H1 (cell line): ENCODE results near the gene SPTY2D1. TPM values are rescaled to one million over a fixed set of nuclear protein-coding genes. Genes with fewer than 3 reads are reported as not detected.

Experiments used
- TAF7 ChIP-seq: optimal IDR thresholded peaks from 2 replicates; pipeline ENCODE3; 2011; ENCODE audit warnings: low read depth, mild to moderate bottlenecking, inconsistent platforms, low read length, moderate library complexity, borderline replicate concordance
- polyA plus RNA-seq, 7 experiments: library from polyadenylated mRNA; depleted of rRNA in 3 of 7; stranded (reverse) in 5 of 7; unstranded in 2 of 7; fragments of >200 nt in 5 of 7; fragments of 200-250 nt in 2 of 7; gene quantifications; 1 replicate in 5 of 7; 2 replicates in 1 of 7; 4 replicates in 1 of 7; pipeline versions ENCODE4 v1.2.1 to v1.2.3, GENCODE V29; 2011 to 2013; ENCODE audit warnings: missing spikeins in 2 of 7, mixed read lengths in 2 of 7
- total RNA-seq: library from RNA; stranded (reverse); fragmentation: NEBNext Ultra II Directional; extraction: Animal tissue kit (Norgen Biotek cat#: 25700); gene quantifications from 2 replicates; pipeline ENCODE4 v1.2.1, GENCODE V29; 2021

SPTY2D1 gene
- total and polyA plus RNA-seq, 2 of the 8 experiments (the other 6 are each of a cell fraction or from before 2014, with no cell fraction given) = 4.9 to 17.6 TPM

DNA sequence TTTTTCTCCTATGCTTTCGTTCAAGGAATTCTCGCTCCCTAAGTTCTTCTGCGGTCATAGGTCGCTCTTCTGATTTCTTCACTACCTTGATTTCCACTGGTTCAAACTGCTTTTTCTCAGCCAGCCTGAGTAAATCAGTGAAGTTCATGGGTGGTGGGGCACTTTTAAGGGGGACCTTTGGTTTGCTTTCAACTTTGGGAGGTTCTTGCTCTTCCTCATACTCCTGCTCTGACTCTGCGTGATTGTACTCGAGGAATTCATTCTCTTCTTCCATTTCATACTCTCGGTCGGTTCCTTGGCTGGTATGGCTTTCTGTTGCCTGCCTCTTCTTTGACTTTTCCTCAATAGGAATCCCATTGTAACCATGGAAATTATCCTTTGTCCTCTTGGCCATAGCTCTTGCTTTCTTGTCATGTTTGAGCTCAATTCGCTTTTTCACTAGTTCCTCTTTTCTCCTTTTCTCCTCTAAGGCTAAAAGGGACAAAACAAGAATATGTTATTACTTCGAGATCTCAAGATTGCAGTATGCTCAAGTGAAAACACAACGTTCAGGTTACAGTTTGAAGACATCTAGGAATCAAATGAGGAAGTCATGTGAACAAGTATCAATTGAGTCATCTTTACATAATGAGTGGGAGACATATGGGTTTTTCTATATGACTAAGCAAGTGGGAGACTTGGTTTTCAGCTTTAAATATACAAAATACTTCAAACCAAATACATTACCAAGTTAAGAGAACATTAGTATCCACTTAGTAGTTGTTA, 18.3 kb downstream of the SPTY2D1 start (continued):
- no peak for TF ChIP-seq TAF7
